ENCODE data around the gene CLASP1. TPM values are rescaled to one million over a fixed set of nuclear protein-coding genes. Genes with fewer than 3 reads are reported as not detected.

CLASP1 gene
- polyA plus RNA-seq, 1 experiment = 12.8 TPM

GRCh38 chr2:121343191-121343590 is 306.1 kb downstream of the CLASP1 start:
- no peaks in the 10 kb centered on the region; the same call in 1 of the 2 replicates for H3K9me3 ChIP-seq (ENCODE audit: control insufficient read depth, insufficient read depth, low read length)
- no peak overlapping the region for H3K27ac ChIP-seq (ENCODE audit: low read depth, low read length)
- DNase-seq (ENCODE audit: low read depth, low spot score) = no peak
- CTCF ChIA-PET = interaction anchor here (0.6 to 4.3 kb wide), 2 partner anchors 13 to 264 kb away, joined by 4 to 25 read pairs; no protein-coding TSS in a partner anchor
- no peak for TF ChIP-seq CTCF (IDR thresholded peaks at IDR 0.05; ENCODE audit: low read depth, low read length)
- H3K4me3 ChIP-seq (ENCODE audit: low read depth, low read length) = no peak overlapping the region
- H3K27me3 ChIP-seq (ENCODE audit: control insufficient read depth, insufficient read depth, low read length) = no peaks in the 10 kb centered on the region
- POLR2A ChIA-PET = no interaction called here

DNA sequence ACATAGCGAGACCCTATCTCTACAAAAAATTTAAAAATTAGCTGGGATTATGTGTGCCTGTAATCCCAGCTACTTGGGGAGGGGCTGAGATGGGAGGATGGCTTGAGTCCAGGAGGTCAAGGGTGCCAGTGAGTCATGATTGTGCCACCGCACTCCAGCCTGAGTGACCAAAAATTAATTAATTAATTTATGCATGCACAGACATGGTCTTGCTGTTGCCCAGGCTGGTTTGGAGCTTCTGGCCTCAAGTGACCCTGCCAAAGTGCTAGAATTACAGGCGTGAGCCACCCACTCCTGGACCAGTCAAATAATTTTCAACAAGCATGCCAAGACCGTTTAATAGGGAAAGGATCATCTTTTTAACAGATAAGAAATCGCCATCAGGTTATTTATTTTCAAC is 306.5 kb downstream of the CLASP1 start:
- no peak for DNase-seq (ENCODE audit: low read depth, low spot score)

DNA sequence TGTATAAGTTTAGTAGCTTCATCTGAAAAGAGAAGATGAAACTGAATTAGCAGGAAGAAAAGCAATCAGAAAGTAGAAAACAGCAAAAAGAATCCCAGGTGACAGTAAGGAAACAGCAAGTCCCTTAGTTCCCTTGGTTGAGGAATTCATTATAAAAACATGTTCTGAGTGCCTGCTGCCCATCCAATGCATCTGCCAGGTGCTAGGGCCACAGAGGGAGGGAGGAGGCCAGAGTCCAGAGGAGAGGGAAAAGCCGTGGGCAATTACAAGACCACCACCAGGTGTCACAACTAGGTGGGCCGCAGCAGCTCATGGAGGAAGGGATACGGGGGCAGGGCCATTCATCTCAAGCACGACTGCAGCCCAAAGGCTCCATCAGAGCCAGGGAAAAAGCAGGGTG is 308.3 kb downstream of the CLASP1 start:
- Histone ChIP-seq H3K27ac (ENCODE audit: low read depth, low read length) (no peak overlapping the region), H3K27me3 (ENCODE audit: control insufficient read depth, insufficient read depth, low read length) (no peaks in the 10 kb centered on the region), H3K4me3 (ENCODE audit: low read depth, low read length) (no peak overlapping the region), H3K9me3 (ENCODE audit: control insufficient read depth, insufficient read depth, low read length) (no peaks in the 10 kb centered on the region; the same call in 1 of the 2 replicates)
- DNase-seq (ENCODE audit: low read depth, low spot score) = no peak
- ChIA-PET CTCF (interaction anchor here (0.5 to 4.3 kb wide), 2 partner anchors 15 to 265 kb away, joined by 3 to 25 read pairs; no protein-coding TSS in a partner anchor), POLR2A (no interaction called here)
- no peak for TF ChIP-seq CTCF (IDR thresholded peaks at IDR 0.05; ENCODE audit: low read depth, low read length)

More for the DNA sequence above, 306.5 kb downstream of the CLASP1 start:
- H3K27me3 ChIP-seq (ENCODE audit: control insufficient read depth, insufficient read depth, low read length) = no peaks in the 10 kb centered on the region
- TF ChIP-seq CTCF (IDR thresholded peaks at IDR 0.05; ENCODE audit: low read depth, low read length) = no peak
- POLR2A ChIA-PET = no interaction called here
- H3K9me3 ChIP-seq (ENCODE audit: control insufficient read depth, insufficient read depth, low read length) = no peaks in the 10 kb centered on the region; the same call in 1 of the 2 replicates
- no peak overlapping the region for H3K4me3 ChIP-seq (ENCODE audit: low read depth, low read length)
- H3K27ac ChIP-seq (ENCODE audit: low read depth, low read length) = no peak overlapping the region
- CTCF ChIA-PET = interaction anchor here (0.6 to 4.3 kb wide), 2 partner anchors 14 to 263 kb away, joined by 4 to 25 read pairs; no protein-coding TSS in a partner anchor

DNA sequence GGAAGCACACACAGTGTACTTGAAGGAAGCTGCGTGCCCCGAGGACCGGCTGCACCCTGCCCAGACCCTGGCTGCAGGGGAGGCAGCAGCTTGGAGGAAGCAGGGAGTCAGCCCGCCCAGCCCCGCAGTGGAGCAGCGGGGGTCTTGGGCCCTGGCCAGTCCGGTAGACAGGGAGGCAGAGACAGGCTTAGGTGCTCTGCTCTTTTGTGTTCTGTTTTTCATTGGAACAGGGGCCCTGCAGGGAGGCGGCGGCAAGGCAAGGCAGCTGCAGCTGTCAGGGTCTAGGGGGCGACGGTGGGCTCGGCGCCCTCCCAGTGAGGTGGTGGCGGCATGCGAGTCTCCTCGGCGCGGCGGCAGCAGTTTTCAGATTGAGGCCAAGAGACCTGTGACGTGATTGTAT is 311.0 kb downstream of the CLASP1 start:
- Histone ChIP-seq H3K4me3 (ENCODE audit: low read depth, low read length) (no peak overlapping the region), H3K27ac (ENCODE audit: low read depth, low read length) (no peak overlapping the region), H3K9me3 (ENCODE audit: control insufficient read depth, insufficient read depth, low read length) (no peaks in the 10 kb centered on the region; the same call in 1 of the 2 replicates), H3K27me3 (ENCODE audit: control insufficient read depth, insufficient read depth, low read length) (no peaks in the 10 kb centered on the region)
- POLR2A ChIA-PET = no interaction called here
- TF ChIP-seq CTCF (IDR thresholded peaks at IDR 0.05; ENCODE audit: low read depth, low read length) = no peak
- DNase-seq (ENCODE audit: low read depth, low spot score) = no peak
- CTCF ChIA-PET = no interaction called here

- TF ChIP-seq CTCF (IDR thresholded peaks at IDR 0.05; ENCODE audit: low read depth, low read length) = no peak
- ChIA-PET POLR2A (no interaction called here), CTCF (interaction anchor here (1.2 to 1.5 kb wide), 2 partner anchors 19 to 20 kb away, joined by 6 read pairs; no protein-coding TSS in a partner anchor)
These were observed 312.6 kb downstream of the CLASP1 start for GRCh38 chr2:121336528-121337294.

More at GRCh38 chr2:121336528-121337294, 312.6 kb downstream of the CLASP1 start:
- Histone ChIP-seq H3K27ac (ENCODE audit: low read depth, low read length) (no peak overlapping the region), H3K9me3 (ENCODE audit: control insufficient read depth, insufficient read depth, low read length) (no peaks in the 10 kb centered on the region; the same call in 1 of the 2 replicates), H3K27me3 (ENCODE audit: control insufficient read depth, insufficient read depth, low read length) (no peaks in the 10 kb centered on the region), H3K4me3 (ENCODE audit: low read depth, low read length) (no peak overlapping the region)
- DNase-seq (ENCODE audit: low read depth, low spot score) = no peak
